Fibroblast of skin of scalp (primary cell): Measurements from ENCODE around the gene WWC2.
A peak's percentile ranks its signal among the peaks of the same experiment; 100 is the strongest.

Source experiments
- DNase-seq: peaks from one replicate; pipeline ENCODE4 v3.0.0-alpha.2; 2013

Gene WWC2

GRCh38 chr4:183205193-183205592 lies 106.1 kb downstream of the WWC2 start:
- no peak for DNase-seq

DNA sequence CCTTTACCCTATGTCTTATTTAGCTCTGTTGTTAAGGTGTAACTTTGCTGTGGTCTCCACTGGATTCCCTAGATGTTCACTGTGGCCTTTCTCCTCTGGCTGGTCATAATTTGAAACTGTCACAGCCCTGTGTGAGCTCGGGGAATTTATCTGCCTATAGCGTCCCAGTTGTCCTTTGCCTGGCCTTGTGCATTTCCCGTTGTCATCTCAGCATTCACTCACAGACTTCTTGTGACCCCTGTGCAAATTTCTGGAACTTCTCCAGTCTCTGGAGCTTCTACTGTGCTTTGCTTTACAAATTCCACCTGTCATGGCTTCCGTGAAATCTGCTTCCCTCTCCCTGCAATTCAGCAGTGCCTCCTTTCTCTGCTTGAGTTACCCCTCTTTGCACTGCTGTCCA lies 106.7 kb downstream of the WWC2 start:
- DNase-seq: no peak

DNA sequence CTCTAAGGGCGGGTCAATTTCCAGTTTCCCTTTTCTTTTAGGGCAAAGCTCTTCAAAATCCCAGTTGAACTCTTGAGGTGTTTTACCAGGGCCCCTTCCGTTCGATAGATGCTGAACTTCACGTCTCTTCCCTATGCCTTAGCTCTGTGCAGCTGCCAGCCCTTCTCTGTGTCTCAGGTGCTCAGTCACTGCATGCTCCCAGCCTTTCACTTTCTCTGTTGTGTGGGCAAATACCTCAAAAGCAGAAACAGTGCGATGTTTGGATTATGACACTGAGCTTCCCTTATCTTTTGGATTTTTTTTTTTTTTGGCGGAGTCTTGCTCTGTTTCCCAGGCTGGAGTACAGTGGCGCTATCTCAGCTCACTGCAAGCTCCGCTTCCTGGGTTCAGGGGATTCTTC lies 112.5 kb downstream of the WWC2 start:
- DNase-seq: no peak

- DNase-seq: no peak
Observed at GRCh38 chr4:183213996-183214395, 114.9 kb downstream of the WWC2 start.

DNA sequence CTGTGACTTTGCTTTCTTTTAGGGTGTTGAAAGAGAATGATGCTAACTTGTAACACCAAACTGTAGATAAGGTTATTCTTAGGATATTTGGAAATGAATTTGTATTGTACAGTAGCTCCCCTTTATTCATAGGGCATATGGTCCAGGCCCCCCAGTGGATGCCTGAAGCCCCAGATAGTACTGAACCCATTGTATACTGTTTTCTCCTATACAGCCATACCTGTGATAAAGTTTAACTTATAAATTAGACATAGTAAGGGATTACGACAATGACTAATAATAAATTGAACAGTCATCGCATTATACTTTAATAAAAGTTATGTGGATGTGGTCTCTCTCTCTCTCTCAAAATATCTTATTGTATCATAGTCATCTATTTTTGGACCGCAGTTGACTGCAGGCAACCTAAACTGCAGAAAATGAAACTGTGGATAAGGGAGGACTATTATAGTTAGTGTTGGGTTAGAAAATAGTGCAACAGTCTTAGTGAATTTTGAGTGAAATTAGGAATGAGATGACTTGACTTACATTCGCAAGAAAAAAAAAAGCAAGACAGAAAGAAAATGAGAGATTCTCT lies 115.9 kb downstream of the WWC2 start:
- no peak for DNase-seq

DNA sequence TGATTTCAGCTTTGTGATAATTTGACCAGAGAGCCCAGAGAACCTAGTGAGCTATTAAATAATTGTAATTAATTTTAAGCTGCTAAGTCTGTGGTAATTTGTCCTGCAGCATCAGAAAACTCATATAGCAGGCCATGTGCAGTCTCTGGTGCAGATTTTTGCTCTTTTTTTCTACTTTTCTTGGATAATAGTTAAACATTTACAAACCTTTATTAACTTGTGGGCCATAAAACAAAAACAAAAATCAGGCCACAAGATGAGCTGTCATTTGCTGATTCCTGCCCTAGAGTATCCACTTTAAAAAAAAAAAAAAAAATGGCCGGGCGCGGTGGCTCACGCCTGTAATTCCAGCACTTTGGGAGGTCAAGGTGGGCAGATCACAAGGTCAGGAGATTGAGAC lies 121.2 kb downstream of the WWC2 start:
- no peak for DNase-seq

GRCh38 chr4:183223053-183223452 lies 124.0 kb downstream of the WWC2 start:
- no peak for DNase-seq

GRCh38 chr4:183229397-183229796 lies 130.3 kb downstream of the WWC2 start:
- DNase-seq: no peak

- DNase-seq: no peak
Observed at GRCh38 chr4:183240581-183241321, 141.7 kb downstream of the WWC2 start.

DNA sequence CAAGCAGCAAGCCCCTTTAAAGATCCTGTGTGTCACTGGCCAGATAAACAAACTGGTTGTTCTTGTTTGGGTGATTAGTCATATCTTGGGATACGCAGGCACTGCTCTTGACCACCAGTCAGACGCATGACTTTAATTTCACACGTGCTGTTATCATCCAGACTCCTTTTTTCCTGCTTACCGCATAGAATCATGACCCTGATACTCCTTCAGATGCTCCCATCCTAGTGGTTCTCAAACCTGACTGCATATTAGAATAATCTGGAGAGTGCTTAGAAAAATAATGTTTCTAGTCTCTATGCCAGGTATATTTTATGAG lies 142.2 kb downstream of the WWC2 start:
- peak; percentile 40 for DNase-seq

GRCh38 chr4:183241721-183242151 lies 142.7 kb downstream of the WWC2 start:
- DNase-seq: no peak

GRCh38 chr4:183242291-183242690 lies 143.2 kb downstream of the WWC2 start:
- DNase-seq: no peak

DNA sequence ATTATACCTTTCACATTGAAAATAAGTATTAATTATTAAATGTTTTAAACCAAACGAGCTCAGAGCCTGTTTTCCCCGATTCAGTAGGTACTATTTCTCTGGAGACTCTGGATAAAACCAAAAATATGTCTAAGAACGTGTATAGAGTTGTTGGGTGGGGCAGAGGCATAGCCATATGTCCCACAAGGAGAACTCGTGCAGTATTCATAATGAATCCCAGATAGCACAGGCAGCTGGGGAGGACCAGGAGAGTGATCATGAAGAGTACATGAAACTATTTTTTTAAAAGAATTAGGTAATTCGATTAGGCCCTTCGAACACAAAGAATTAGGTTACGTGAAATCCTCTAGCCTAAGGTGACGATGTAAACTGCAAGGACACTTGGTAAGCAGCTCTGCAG lies 145.0 kb downstream of the WWC2 start:
- DNase-seq: no peak

- no peak for DNase-seq
Observed at GRCh38 chr4:183244506-183244905, 145.4 kb downstream of the WWC2 start.

DNA sequence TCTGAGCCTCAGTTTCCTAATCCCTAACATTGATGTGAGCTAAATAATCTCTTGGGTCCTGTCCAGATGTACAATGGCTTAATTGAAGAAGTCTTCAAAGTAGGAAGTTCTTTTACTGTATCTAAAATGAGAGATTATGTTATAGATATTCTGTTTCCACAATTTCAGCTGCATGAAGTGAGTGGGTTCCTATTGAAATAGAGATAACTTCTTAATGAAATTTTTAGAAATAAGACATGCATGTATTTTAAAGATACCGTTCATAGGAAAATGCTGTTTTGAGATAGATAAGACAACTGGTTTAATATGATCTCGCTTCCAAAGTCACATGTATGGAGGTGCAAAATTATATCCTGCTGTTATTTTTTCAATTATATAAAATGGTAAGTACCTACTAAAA lies 149.1 kb downstream of the WWC2 start:
- no peak for DNase-seq

DNA sequence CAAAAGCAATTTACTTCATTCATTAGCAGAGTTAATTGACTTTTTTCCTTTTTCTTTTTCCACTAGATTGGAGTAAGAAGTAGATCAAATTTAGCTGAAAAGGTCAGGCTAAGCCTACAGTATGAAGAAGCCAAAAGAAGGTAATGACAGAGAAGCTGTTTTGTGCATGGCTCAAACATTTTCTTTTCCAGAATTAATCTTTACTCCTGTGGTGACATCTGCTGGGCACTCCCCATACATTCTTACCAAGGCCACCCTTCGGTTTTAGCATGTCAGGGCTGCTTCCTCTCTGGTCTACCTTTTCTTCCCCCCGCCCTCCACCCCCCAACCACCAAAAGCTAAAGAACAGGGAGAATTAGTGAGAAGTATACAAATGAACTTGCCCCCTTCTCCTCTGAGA lies 150.8 kb downstream of the WWC2 start:
- peak; percentile 44 for DNase-seq

- no peak for DNase-seq
Observed at GRCh38 chr4:183250831-183251230, 151.8 kb downstream of the WWC2 start.

DNA sequence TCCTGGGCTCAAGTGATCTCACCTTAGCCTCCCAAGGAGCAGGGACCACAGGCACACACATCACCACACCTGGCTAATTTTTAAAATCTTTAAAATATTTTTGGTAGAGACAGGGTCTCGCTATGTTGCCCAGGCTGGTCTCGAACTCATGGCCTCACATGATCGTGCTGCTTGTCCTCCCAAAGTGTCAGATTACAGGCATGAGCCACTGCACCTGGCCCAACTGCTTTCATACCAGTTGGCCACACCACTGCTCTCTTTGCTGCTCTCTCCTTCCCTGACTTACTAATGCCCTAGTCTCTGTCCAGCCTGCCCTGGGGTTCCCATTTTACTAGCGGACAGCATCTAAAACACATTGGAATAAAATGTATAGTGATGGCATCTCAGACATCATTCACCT lies 153.9 kb downstream of the WWC2 start:
- no peak for DNase-seq

DNA sequence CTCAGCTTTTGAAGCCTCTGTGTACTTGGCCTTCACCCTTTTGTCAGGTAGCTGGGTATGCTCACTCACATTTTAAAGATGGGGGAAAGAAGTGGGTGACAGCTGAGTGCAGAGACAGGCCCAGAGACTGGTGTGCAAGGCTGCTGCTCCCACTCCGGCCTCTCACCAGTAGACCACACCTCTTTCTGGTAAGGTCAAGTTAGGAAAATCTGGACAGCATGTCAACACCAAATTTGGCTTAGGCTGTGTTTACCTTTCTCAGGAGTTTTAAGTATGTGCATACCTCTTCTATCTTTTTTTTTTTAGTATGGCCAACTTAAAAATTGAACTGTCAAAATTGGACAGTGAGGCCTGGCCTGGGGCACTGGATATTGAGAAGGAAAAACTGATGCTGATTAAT lies 154.4 kb downstream of the WWC2 start:
- DNase-seq: no peak

GRCh38 chr4:183254162-183254561 lies 155.1 kb downstream of the WWC2 start:
- DNase-seq: no peak

GRCh38 chr4:183255487-183255886 lies 156.4 kb downstream of the WWC2 start:
- DNase-seq: no peak

- no peak for DNase-seq
Observed at GRCh38 chr4:183256343-183256742, 157.3 kb downstream of the WWC2 start.

DNA sequence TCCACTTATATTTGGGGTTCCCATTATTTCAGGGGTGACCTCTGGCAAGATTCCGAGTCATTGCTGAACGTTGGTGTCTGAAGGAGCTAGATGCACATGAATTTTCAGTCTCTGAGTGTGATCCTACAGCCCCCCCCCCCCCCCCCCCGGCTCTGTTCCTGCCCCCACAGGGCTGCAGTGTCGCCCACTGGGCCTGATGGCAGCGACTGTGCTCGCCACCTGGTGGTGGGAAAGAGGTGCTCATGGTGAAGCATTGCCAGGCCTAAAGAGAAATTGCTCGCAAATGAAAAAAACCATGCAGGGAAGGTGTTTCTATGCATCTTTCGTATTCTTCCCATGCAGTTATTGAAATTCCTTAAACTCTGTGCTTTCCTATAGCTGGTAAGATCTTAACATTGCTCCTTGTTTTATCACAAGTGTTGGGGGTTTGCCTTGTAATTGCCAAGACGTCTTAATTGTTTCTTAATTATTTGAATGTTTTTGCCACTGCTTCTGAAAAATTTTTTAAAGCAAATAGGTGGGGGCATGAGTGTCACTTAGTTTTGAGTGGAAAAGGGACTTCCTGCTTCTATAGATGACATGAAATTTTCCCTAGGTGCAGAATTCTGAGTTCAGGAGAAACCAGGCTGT lies 157.8 kb downstream of the WWC2 start:
- peak; percentile 62 for DNase-seq

GRCh38 chr4:183257808-183258207 lies 158.8 kb downstream of the WWC2 start:
- DNase-seq: no peak
